Measurements from ENCODE around the gene GNAT1. TPM values are rescaled to one million over a fixed set of nuclear protein-coding genes. Genes with fewer than 3 reads are reported as not detected.

Gene GNAT1
- polyA plus RNA-seq, 1 donor (not counting 4 experiments of a cell fraction or from before 2014, with no cell fraction given) = 0.12 TPM

GRCh38 chr3:50212971-50213370 lies 21.6 kb downstream of the GNAT1 start:
- no peak for DNase-seq (ENCODE audit: low read depth, low spot score)

GRCh38 chr3:50213373-50213772 lies 22.0 kb downstream of the GNAT1 start:
- no peaks in the 10 kb centered on the region for H4K20me1 ChIP-seq (ENCODE audit: control insufficient read depth, extremely low read depth, insufficient read depth, low read length)
- no peaks in the 10 kb centered on the region for H3K9me1 ChIP-seq (ENCODE audit: control insufficient read depth, extremely low read depth, insufficient read depth, low read length)
- no peak overlapping the region for H2AFZ ChIP-seq (ENCODE audit: control insufficient read depth, low read length)
- FAIRE-seq (no peak), DNase-seq (ENCODE audit: low read depth, low spot score) (no peak)
- H3K79me2 ChIP-seq (ENCODE audit: control insufficient read depth, insufficient read depth, low read length) = no peaks in the 10 kb centered on the region
- no peak overlapping the region for H3K4me2 ChIP-seq (ENCODE audit: control insufficient read depth, extremely low read depth, insufficient read depth, low read depth, low read length)
- H3K9ac ChIP-seq (ENCODE audit: control insufficient read depth, extremely low read depth, insufficient read depth, low read length) = no peak overlapping the region
- peaks cover 11% of the 10 kb centered on the region for H3K4me1 ChIP-seq (ENCODE audit: control insufficient read depth, extremely low read depth, insufficient read depth, low read length)
- H3K27me3 ChIP-seq (ENCODE audit: control insufficient read depth, extremely low read depth, insufficient read depth, low read length) = peaks cover 12% of the 10 kb centered on the region
- H3K36me3 ChIP-seq (ENCODE audit: control insufficient read depth in 2 of 2, extremely low read depth in 1 of 2, insufficient read depth in 2 of 2, low read length in 2 of 2) = no peaks in the 10 kb centered on the region
- H3K9me3 ChIP-seq (ENCODE audit: control insufficient read depth, low read depth, low read length) = no peaks in the 10 kb centered on the region
- TF ChIP-seq CTCF (optimal IDR thresholded peaks at IDR 0.05 in 1 of 3, IDR thresholded peaks at IDR 0.05 in 1 of 3, conservative IDR thresholded peaks at IDR 0.05 in 1 of 3; ENCODE audit: extremely low read depth in 1 of 3, insufficient read depth in 2 of 3, low read length in 3 of 3) = no peak
- no peak for TF ChIP-seq EZH2 (IDR thresholded peaks at IDR 0.05; ENCODE audit: low read length)
- H3K27ac ChIP-seq (ENCODE audit: control insufficient read depth, insufficient read depth, low read length) = no peak overlapping the region
- dilution Hi-C loops (cut with MboI; ENCODE audit: extremely low pct_ligation_motif_present, low sequenced_read_pairs) = no loop called here
- no peak overlapping the region for H3K4me3 ChIP-seq (ENCODE audit: control insufficient read depth in 2 of 3, extremely low read depth in 1 of 3, insufficient read depth in 2 of 3, low read depth in 1 of 3, low read length in 3 of 3)

More at GRCh38 chr3:50212971-50213370, 21.6 kb downstream of the GNAT1 start:
- Histone ChIP-seq H3K4me3 (ENCODE audit: control insufficient read depth in 2 of 3, extremely low read depth in 1 of 3, insufficient read depth in 2 of 3, low read depth in 1 of 3, low read length in 3 of 3) (no peak overlapping the region), H3K9me1 (ENCODE audit: control insufficient read depth, extremely low read depth, insufficient read depth, low read length) (no peaks in the 10 kb centered on the region), H3K9ac (ENCODE audit: control insufficient read depth, extremely low read depth, insufficient read depth, low read length) (no peak overlapping the region), H3K4me1 (ENCODE audit: control insufficient read depth, extremely low read depth, insufficient read depth, low read length) (peaks cover 10% of the 10 kb centered on the region), H3K27ac (ENCODE audit: control insufficient read depth, insufficient read depth, low read length) (no peak overlapping the region), H3K9me3 (ENCODE audit: control insufficient read depth, low read depth, low read length) (no peaks in the 10 kb centered on the region), H3K4me2 (ENCODE audit: control insufficient read depth, extremely low read depth, insufficient read depth, low read depth, low read length) (no peak overlapping the region), H3K79me2 (ENCODE audit: control insufficient read depth, insufficient read depth, low read length) (no peaks in the 10 kb centered on the region), H4K20me1 (ENCODE audit: control insufficient read depth, extremely low read depth, insufficient read depth, low read length) (no peaks in the 10 kb centered on the region), H3K36me3 (ENCODE audit: control insufficient read depth in 2 of 2, extremely low read depth in 1 of 2, insufficient read depth in 2 of 2, low read length in 2 of 2) (no peaks in the 10 kb centered on the region), H3K27me3 (ENCODE audit: control insufficient read depth, extremely low read depth, insufficient read depth, low read length) (peaks cover 12% of the 10 kb centered on the region), H2AFZ (ENCODE audit: control insufficient read depth, low read length) (no peak overlapping the region)
- dilution Hi-C loops (cut with MboI; ENCODE audit: extremely low pct_ligation_motif_present, low sequenced_read_pairs) = no loop called here
- FAIRE-seq = no peak
- TF ChIP-seq EZH2 (IDR thresholded peaks at IDR 0.05; ENCODE audit: low read length) = no peak
- TF ChIP-seq CTCF (optimal IDR thresholded peaks at IDR 0.05 in 1 of 3, IDR thresholded peaks at IDR 0.05 in 1 of 3, conservative IDR thresholded peaks at IDR 0.05 in 1 of 3; ENCODE audit: extremely low read depth in 1 of 3, insufficient read depth in 2 of 3, low read length in 3 of 3) = no peak
